ENCODE data around the gene B3GALT6.

DNA sequence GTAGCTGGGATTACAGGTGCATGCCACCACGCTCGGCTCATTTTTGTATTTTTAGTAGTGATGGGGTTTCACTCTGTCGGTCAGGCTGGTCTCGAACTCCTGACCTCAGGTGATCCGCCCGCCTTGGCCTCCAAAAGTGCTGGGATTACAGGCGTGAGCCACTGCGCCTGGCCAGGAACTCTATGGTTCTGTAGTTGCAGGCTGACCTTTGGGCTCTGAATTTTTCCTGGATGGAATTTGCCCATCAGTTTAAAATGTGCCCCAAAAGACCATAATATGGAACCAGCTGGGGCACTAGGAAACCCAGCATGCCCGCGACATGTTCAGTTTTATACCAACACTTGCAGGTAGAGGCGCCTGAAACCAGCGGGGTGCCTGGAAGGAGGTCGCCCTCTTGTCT is 46.6 kb downstream of the B3GALT6 start:
- TF ChIP-seq, protein P1, sequence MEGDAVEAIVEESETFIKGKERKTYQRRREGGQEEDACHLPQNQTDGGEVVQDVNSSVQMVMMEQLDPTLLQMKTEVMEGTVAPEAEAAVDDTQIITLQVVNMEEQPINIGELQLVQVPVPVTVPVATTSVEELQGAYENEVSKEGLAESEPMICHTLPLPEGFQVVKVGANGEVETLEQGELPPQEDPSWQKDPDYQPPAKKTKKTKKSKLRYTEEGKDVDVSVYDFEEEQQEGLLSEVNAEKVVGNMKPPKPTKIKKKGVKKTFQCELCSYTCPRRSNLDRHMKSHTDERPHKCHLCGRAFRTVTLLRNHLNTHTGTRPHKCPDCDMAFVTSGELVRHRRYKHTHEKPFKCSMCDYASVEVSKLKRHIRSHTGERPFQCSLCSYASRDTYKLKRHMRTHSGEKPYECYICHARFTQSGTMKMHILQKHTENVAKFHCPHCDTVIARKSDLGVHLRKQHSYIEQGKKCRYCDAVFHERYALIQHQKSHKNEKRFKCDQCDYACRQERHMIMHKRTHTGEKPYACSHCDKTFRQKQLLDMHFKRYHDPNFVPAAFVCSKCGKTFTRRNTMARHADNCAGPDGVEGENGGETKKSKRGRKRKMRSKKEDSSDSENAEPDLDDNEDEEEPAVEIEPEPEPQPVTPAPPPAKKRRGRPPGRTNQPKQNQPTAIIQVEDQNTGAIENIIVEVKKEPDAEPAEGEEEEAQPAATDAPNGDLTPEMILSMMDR (IDR thresholded peaks at IDR 0.05 in 4 of 5, conservative IDR thresholded peaks at IDR 0.05 in 1 of 5) = no peak
- TF ChIP-seq POLR2A (IDR thresholded peaks at IDR 0.05) = no peak
